PC-3 (cell line): ENCODE results near the gene CLEC16A.

Experiments used
- CTCF ChIP-seq: fragments of 300-600 bp; sonication (generic); conservative IDR thresholded peaks from 2 replicates; pipeline ENCODE4 v1.5.1; 2017; ENCODE audit warnings: antibody characterized with exemption, low read depth, mild to moderate bottlenecking, low read length
- EZH2 ChIP-seq: fragments of 300-600 bp; sonication (generic); IDR thresholded peaks from one replicate; pipeline ENCODE4 v1.6.1; 2017; ENCODE audit warnings: antibody characterized with exemption, mild to moderate bottlenecking, low read length; ENCODE audit not compliant: unreplicated experiment

DNA sequence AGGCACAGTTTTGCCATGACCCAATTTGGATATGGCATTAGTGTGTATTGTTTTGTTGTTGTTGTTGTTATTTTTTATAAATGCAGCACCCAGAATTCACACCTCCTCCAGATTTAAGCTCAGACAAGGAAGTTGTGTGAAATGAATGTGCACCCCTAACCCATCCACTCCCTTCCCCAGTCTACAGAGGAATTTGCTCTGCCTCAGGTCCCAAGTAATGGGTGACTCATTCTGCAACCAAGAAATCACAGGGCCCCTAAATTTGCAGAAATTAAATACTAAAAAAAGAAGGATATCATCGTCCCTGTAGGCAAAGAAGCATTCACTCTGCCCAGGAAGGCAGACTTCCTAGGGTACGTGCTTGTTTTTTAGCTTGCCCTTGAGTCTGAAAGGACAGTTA, 62.3 kb downstream of the CLEC16A start:
- TF ChIP-seq CTCF (no peak), EZH2 (no peak)
